GM12878 (cell line): ENCODE results near the gene UNC93A. TPM values are rescaled to one million over a fixed set of nuclear protein-coding genes. Genes with fewer than 3 reads are reported as not detected.

Experiments used
- ATAC-seq: fragments of 200-7000 bp; cut with Tn5 transposase; 3 replicates; pipeline ENCODE4 v1.9.1; 2020; ENCODE audit warnings: mild to moderate bottlenecking, moderate library complexity
- BruUV-seq: library from RNA; stranded (reverse); fragments of 400-500 nt; replicated peaks from 2 replicates; lab custom pipeline; 2021; lab: Mats Ljungman, UMichigan
- CTCF ChIA-PET: fragments of 300-600 bp; sonication (Branson Sonifier 250); formaldehyde crosslinking; extraction: SDS; loops from one replicate; lab custom pipeline; 2021; ENCODE audit warnings: inconsistent platforms; lab: Yijun Ruan, JAX
- POLR2A ChIA-PET: fragments of 350-600 bp; formaldehyde crosslinking; extraction: SDS; loops from one replicate; lab custom pipeline; 2021; ENCODE audit warnings: inconsistent platforms; lab: Charles Lee
- RAD21 ChIA-PET: fragments of 300-600 bp; sonication (Branson Sonifier 250); formaldehyde crosslinking; loops from one replicate; lab custom pipeline; 2023; ENCODE audit warnings: antibody characterized with exemption; ENCODE audit not compliant: unreplicated experiment; lab: Charles Lee
- SMC1A ChIA-PET: fragments of 300-600 bp; sonication (Branson Sonifier 250); formaldehyde crosslinking; loops from one replicate; lab custom pipeline; 2023; ENCODE audit not compliant: unreplicated experiment, uncharacterized antibody; lab: Charles Lee
- DNase-seq: peaks from one replicate; pipeline ENCODE4 v3.0.0-alpha.2; 2011; ENCODE audit warnings: low read depth, low spot score
- FAIRE-seq: peaks from 3 replicates; lab custom pipeline; 2011; peaks lifted over from hg19 to GRCh38; lab: Jason Lieb, UNC
- H2AFZ ChIP-seq: 2 replicates; pipeline ENCODE4 v1.6.0; 2011; ENCODE audit warnings: low read depth, low read length, control low read depth; ENCODE audit not compliant: control insufficient read depth
- H3K27ac ChIP-seq: 2 replicates; pipeline ENCODE4 v1.5.1; 2011; ENCODE audit warnings: control low read depth; ENCODE audit not compliant: control insufficient read depth, insufficient read depth
- H3K27me3 ChIP-seq, 2 experiments: replicated peaks in 1 of 2; 2 replicates each; pipeline versions ENCODE4 v1.6.0 to v1.6.1; 2011; ENCODE audit warnings: low read length in 1 of 2; ENCODE audit not compliant: control insufficient read depth in 2 of 2, insufficient read depth in 2 of 2
- H3K36me3 ChIP-seq, 2 experiments: 2 replicates each; pipeline ENCODE4 v1.5.1; 2011; ENCODE audit warnings: low read length in 1 of 2; ENCODE audit not compliant: control insufficient read depth in 2 of 2, insufficient read depth in 2 of 2
- H3K4me1 ChIP-seq: 2 replicates; pipeline ENCODE4 v1.6.1; 2011; ENCODE audit warnings: mild to moderate bottlenecking, low read length, moderate library complexity, mixed read lengths; ENCODE audit not compliant: control insufficient read depth, insufficient read depth
- H3K4me2 ChIP-seq: 2 replicates; pipeline ENCODE4 v1.6.0; 2011; ENCODE audit warnings: control low read depth; ENCODE audit not compliant: control insufficient read depth, insufficient read depth
- H3K4me3 ChIP-seq: fragments of 200-600 bp; sonication (generic); 2 replicates; pipeline ENCODE4 v1.5.1; 2016
- H3K79me2 ChIP-seq: 2 replicates; pipeline ENCODE4 v1.6.0; 2011; ENCODE audit warnings: low read length; ENCODE audit not compliant: control insufficient read depth, insufficient read depth
- H3K9ac ChIP-seq: 2 replicates; pipeline ENCODE4 v1.8.0; 2011; ENCODE audit warnings: low read length, control low read depth, mixed read lengths; ENCODE audit not compliant: control insufficient read depth, insufficient read depth
- H3K9me3 ChIP-seq: replicated peaks from 3 replicates; pipeline ENCODE4 v1.5.1; 2011; ENCODE audit warnings: mild to moderate bottlenecking, low read length; ENCODE audit not compliant: control insufficient read depth, insufficient read depth
- H4K20me1 ChIP-seq: 2 replicates; pipeline ENCODE4 v1.6.0; 2011; ENCODE audit not compliant: control insufficient read depth, insufficient read depth
- ATF7 ChIP-seq: fragments of 450-650 bp; IDR thresholded peaks from 2 replicates; pipeline ENCODE4 v1.6.1; 2016; ENCODE audit warnings: low read depth, mild to moderate bottlenecking
- BHLHE40 ChIP-seq, 2 experiments: fragments of 450-650 bp in 1 of 2; IDR thresholded peaks; 2 replicates each; pipeline ENCODE4 v1.6.1; 2011 to 2017; ENCODE audit warnings: low read depth in 2 of 2, borderline replicate concordance in 1 of 2, improper control_type of control experiment in 1 of 2, low read length in 1 of 2, mild to moderate bottlenecking in 1 of 2
- CEBPB ChIP-seq, 2 experiments: fragments of 150-350 bp in 1 of 2; IDR thresholded peaks; 2 replicates each; pipeline ENCODE4 v1.6.1; 2012 to 2014; ENCODE audit warnings: low read depth in 2 of 2, low read length in 2 of 2, borderline replicate concordance in 1 of 2, inconsistent platforms in 1 of 2
- EZH2 ChIP-seq: IDR thresholded peaks from 2 replicates; pipeline ENCODE4 v1.6.1; 2012; ENCODE audit warnings: low read depth, mild to moderate bottlenecking, control low read depth, inconsistent platforms, low read length, borderline replicate concordance; ENCODE audit not compliant: control insufficient read depth
- IRF4 ChIP-seq: IDR thresholded peaks from 2 replicates; pipeline ENCODE4 v1.6.1; 2011; ENCODE audit warnings: low read depth, low read length
- KDM1A ChIP-seq: fragments of 200-600 bp; sonication (generic); IDR thresholded peaks from 2 replicates; pipeline ENCODE4 v1.6.1; 2016; ENCODE audit warnings: borderline replicate concordance
- LARP7 ChIP-seq: fragments of 450-650 bp; IDR thresholded peaks from 2 replicates; pipeline ENCODE4 v1.6.1; 2017; ENCODE audit warnings: mild to moderate bottlenecking
- POLR2AphosphoS2 ChIP-seq: IDR thresholded peaks from 2 replicates; pipeline ENCODE4 v1.6.1; 2011; ENCODE audit warnings: low read depth, mild to moderate bottlenecking, low read length, improper control_type of control experiment, moderate library complexity
- PRDM15 ChIP-seq: fragments of 450-650 bp; formaldehyde crosslinking; IDR thresholded peaks from 2 replicates; pipeline ENCODE4 v1.4.0; 2020; ENCODE audit warnings: mild to moderate bottlenecking, moderate library complexity
- SUPT20H ChIP-seq: IDR thresholded peaks from 2 replicates; pipeline ENCODE4 v1.6.1; 2011; ENCODE audit warnings: low read depth, mild to moderate bottlenecking, low read length, moderate library complexity, borderline replicate concordance; ENCODE audit not compliant: control insufficient read depth
- SUZ12 ChIP-seq: fragments of 200-600 bp; sonication (generic); IDR thresholded peaks from one replicate; pipeline ENCODE4 v1.6.1; 2018; ENCODE audit warnings: antibody characterized with exemption, mild to moderate bottlenecking; ENCODE audit not compliant: unreplicated experiment
- ZBED1 ChIP-seq: IDR thresholded peaks from 2 replicates; pipeline ENCODE4 v1.6.1; 2016; ENCODE audit warnings: borderline replicate concordance
- ZBTB11 ChIP-seq: fragments of 450-650 bp; formaldehyde crosslinking; IDR thresholded peaks from 2 replicates; pipeline ENCODE4 v1.5.0; 2022; ENCODE audit warnings: mild to moderate bottlenecking, missing genetic modification characterization
- ZBTB33 ChIP-seq: fragments of 450-650 bp; IDR thresholded peaks from 2 replicates; pipeline ENCODE4 v1.6.1; 2017; ENCODE audit warnings: mild to moderate bottlenecking
- WGBS: methylation state at CpG from one replicate; pipeline ENCODE4 v1.1.6; 2016; ENCODE audit warnings: low lambda C conversion rate; ENCODE audit not compliant: insufficient replicate concordance, insufficient coverage; ENCODE audit errors: missing lambda C conversion rate; 5-methylcytosine and 5-hydroxymethylcytosine counted together
- in situ Hi-C: fragments of 300-500 bp; cut with MboI; formaldehyde crosslinking; loops from 9 replicates; pipeline ENCODE4 v1.14.3; 2018; ENCODE audit warnings: mixed read lengths
- intact Hi-C: fragments of 100-400 bp; cut with micrococcal nuclease; formaldehyde crosslinking; loops from one replicate; pipeline ENCODE4 v1.14.2; 2022; ENCODE audit not compliant: unreplicated experiment
- polyA plus RNA-seq, 11 experiments: library from polyadenylated mRNA; depleted of rRNA in 4 of 11; unstranded in 6 of 11; stranded (reverse) in 5 of 11; fragments of >200 nt; fragmentation: Nextera tagmentation in 4 of 11; fragmentation: Illumina TruSeq in 1 of 11; extraction: Ambion mirVana in 4 of 11; extraction: Trizol in 1 of 11; gene quantifications; 1 replicate in 1 of 11; 2 replicates in 10 of 11; pipeline versions ENCODE4 v1.2.1 to v1.2.3, GENCODE V29; 2011 to 2016; ENCODE audit warnings: inconsistent platforms in 2 of 11, missing spikeins in 2 of 11, low read depth in 1 of 11
- total RNA-seq, 4 experiments: library from RNA; depleted of rRNA in 3 of 4; stranded (reverse); fragments of >200 nt in 3 of 4; fragmentation: Illumina TruSeq in 1 of 4; extraction: Trizol in 1 of 4; gene quantifications; 2 replicates each; pipeline versions ENCODE4 v1.2.1 to v1.2.3, GENCODE V29; 2013 to 2021

Gene UNC93A
- total and polyA plus RNA-seq, 10 of the 15 experiments (the other 5 are each of a cell fraction or from before 2014, with no cell fraction given) = 0.37 TPM; not detected in 9

GRCh38 chr6:167306401-167306998, 15.4 kb downstream of the UNC93A start:
- no peak overlapping the region for H3K4me2 ChIP-seq
- no peaks in the 10 kb centered on the region for H3K36me3 ChIP-seq
- intact Hi-C loops = no loop called here
- H3K9me3 ChIP-seq = no peaks in the 10 kb centered on the region
- ATAC-seq (no peak), DNase-seq (no peak), FAIRE-seq (no peak)
- no peaks in the 10 kb centered on the region for H4K20me1 ChIP-seq
- H3K27ac ChIP-seq = no peak overlapping the region
- POLR2A ChIA-PET = no interaction called here
- H3K4me1 ChIP-seq = no peaks in the 10 kb centered on the region
- H3K4me3 ChIP-seq = no peak overlapping the region
- H2AFZ ChIP-seq = no peak overlapping the region
- in situ Hi-C loops = loop anchor here (10.0 kb wide), 1 partner anchor 122 kb away; no protein-coding TSS in a partner anchor
- 38% methylated on average over 15 of the region's 15 CpGs for WGBS
- CTCF ChIA-PET = no interaction called here
- H3K79me2 ChIP-seq = no peaks in the 10 kb centered on the region
- H3K27me3 ChIP-seq = no peaks in the 10 kb centered on the region; a peak in 2 of 4 replicates
- RAD21 ChIA-PET = no interaction called here
- no TSS peak for BruUV-seq
- SMC1A ChIA-PET = no interaction called here
- no peak overlapping the region for H3K9ac ChIP-seq
- TF ChIP-seq ZBED1 (no peak), KDM1A (no peak), ZBTB33 (no peak), LARP7 (no peak), IRF4 (no peak), PRDM15 (CRISPR knock-in tag) (no peak), ZBTB11 (CRISPR knock-in tag) (no peak), SUPT20H (no peak), SUZ12 (no peak), CEBPB (IDR thresholded peaks at IDR 0.05; ENCODE audit: borderline replicate concordance in 1 of 2, low read depth in 2 of 2, low read length in 2 of 2) (no peak), ATF7 (no peak), EZH2 (no peak), BHLHE40 (IDR thresholded peaks at IDR 0.05; ENCODE audit: borderline replicate concordance in 1 of 2, low read depth in 2 of 2, low read length in 1 of 2) (no peak), POLR2AphosphoS2 (no peak)
